ENCODE data around the gene ERVV-1.
"Not testable (repeated sequence)": the region's sequence is repeated elsewhere in the genome, so short reads cannot be mapped to it uniquely, and the experiment has no call there.

ERVV-1 gene

GRCh38 chr19:53015159-53015558 is 1.4 kb downstream of the ERVV-1 start:
- TF ChIP-seq, protein P1, sequence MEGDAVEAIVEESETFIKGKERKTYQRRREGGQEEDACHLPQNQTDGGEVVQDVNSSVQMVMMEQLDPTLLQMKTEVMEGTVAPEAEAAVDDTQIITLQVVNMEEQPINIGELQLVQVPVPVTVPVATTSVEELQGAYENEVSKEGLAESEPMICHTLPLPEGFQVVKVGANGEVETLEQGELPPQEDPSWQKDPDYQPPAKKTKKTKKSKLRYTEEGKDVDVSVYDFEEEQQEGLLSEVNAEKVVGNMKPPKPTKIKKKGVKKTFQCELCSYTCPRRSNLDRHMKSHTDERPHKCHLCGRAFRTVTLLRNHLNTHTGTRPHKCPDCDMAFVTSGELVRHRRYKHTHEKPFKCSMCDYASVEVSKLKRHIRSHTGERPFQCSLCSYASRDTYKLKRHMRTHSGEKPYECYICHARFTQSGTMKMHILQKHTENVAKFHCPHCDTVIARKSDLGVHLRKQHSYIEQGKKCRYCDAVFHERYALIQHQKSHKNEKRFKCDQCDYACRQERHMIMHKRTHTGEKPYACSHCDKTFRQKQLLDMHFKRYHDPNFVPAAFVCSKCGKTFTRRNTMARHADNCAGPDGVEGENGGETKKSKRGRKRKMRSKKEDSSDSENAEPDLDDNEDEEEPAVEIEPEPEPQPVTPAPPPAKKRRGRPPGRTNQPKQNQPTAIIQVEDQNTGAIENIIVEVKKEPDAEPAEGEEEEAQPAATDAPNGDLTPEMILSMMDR (IDR thresholded peaks at IDR 0.05; ENCODE audit: low read depth, low read length, missing control alignments): no peak
- in situ Hi-C loops (cut with HindIII; ENCODE audit: low sequenced_read_pairs): no loop called here
- no peak overlapping the region for H3K4me3 ChIP-seq (ENCODE audit: low read depth, low read length)
- DNase-seq (ENCODE audit: low read depth): no peak

DNA sequence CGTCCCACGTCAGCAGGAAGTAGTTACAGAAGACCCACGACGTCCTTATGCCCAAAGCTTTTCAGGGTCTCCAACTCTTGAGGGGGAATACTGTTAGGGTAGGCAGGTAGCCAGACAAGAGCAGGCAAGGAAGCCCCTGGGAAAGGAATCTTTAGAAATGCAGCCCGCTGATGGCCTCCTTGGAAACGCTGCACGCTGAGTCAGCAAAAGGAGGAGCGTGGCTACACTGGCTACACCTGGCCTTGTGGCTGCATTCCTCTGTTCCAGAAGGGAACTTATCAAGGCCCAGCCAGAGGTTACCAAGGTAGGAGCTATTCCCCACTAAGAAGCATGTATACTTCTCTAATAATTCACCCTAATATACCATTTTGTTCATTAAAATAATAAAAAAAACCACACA is 2.0 kb downstream of the ERVV-1 start:
- DNase-seq (ENCODE audit: low read depth): no peak
- in situ Hi-C loops (cut with HindIII; ENCODE audit: low sequenced_read_pairs): no loop called here
- TF ChIP-seq, protein P1 (IDR thresholded peaks at IDR 0.05; ENCODE audit: low read depth, low read length, missing control alignments): no peak
- no peak overlapping the region for H3K4me3 ChIP-seq (ENCODE audit: low read depth, low read length)

DNA sequence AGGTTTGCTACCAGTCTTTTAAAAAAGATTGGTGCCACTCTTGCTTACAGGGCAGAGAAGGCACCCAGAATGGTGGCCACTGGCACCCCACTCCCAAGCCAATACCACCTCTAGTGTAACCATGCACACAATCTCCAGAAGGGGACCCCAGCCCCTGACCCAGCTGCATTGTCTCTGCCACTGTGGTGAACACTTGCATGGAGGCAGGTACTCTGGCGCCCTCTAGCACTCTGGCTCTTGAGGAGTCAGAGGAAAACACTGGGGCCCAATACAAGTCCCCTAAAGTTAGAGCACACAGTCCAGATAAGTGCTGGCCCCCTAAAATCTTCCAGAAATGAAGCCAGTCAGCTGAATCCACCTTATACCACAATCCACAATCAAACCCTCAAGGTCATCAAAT is 6.0 kb downstream of the ERVV-1 start:
- in situ Hi-C loops (cut with HindIII; ENCODE audit: low sequenced_read_pairs): no loop called here
- H3K4me3 ChIP-seq (ENCODE audit: low read depth, low read length): no peak overlapping the region
- TF ChIP-seq, protein P1 (IDR thresholded peaks at IDR 0.05; ENCODE audit: low read depth, low read length, missing control alignments): no peak
- no peak for DNase-seq (ENCODE audit: low read depth)

DNA sequence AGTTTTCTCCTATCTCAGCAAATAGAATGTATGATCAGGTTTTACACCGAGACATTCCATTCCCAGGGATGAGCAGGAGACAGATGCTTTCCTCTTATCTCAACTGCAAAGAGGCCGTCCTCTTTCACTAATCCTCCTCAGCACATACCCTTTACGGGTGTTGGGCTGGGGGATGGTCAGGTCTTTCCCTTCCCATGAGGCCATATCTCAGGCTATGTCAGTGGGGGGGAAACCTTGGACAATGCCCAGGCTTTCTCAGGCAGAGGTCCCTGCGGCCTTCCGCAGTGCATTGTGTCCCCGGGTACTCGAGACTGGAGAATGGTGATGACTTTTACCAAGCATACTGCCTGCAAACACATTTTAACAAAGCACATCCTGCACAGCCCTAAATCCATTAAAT is 14.6 kb downstream of the ERVV-1 start:
- DNase-seq (ENCODE audit: low read depth); in situ Hi-C loops (cut with HindIII; ENCODE audit: low sequenced_read_pairs); H3K4me3 ChIP-seq (ENCODE audit: low read depth, low read length): not testable (repeated sequence)

- in situ Hi-C loops (cut with HindIII; ENCODE audit: low sequenced_read_pairs): no loop called here
- TF ChIP-seq, protein P1 (IDR thresholded peaks at IDR 0.05; ENCODE audit: low read depth, low read length, missing control alignments): no peak
- DNase-seq (ENCODE audit: low read depth): no peak
- H3K4me3 ChIP-seq (ENCODE audit: low read depth, low read length): no peak overlapping the region
Observed at GRCh38 chr19:53034054-53034453, 20.3 kb downstream of the ERVV-1 start.

- TF ChIP-seq, protein P1 (IDR thresholded peaks at IDR 0.05; ENCODE audit: low read depth, low read length, missing control alignments): no peak
- DNase-seq (ENCODE audit: low read depth): no peak
- in situ Hi-C loops (cut with HindIII; ENCODE audit: low sequenced_read_pairs): no loop called here
- H3K4me3 ChIP-seq (ENCODE audit: low read depth, low read length): no peak overlapping the region
Observed at GRCh38 chr19:53034948-53035675, 21.4 kb downstream of the ERVV-1 start.
